GM12878 (cell line): ENCODE measurements around the gene NPC1. TPM values are rescaled to one million over a fixed set of nuclear protein-coding genes. Genes with fewer than 3 reads are reported as not detected.

Experiments
- polyA plus RNA-seq, 11 experiments: library from polyadenylated mRNA; depleted of rRNA in 4 of 11; unstranded in 6 of 11; stranded (reverse) in 5 of 11; fragments of >200 nt; fragmentation: Nextera tagmentation in 4 of 11; fragmentation: Illumina TruSeq in 1 of 11; extraction: Ambion mirVana in 4 of 11; extraction: Trizol in 1 of 11; gene quantifications; 1 replicate in 1 of 11; 2 replicates in 10 of 11; pipeline versions ENCODE4 v1.2.1 to v1.2.3, GENCODE V29; 2011 to 2016; ENCODE audit warnings: inconsistent platforms in 2 of 11, missing spikeins in 2 of 11, low read depth in 1 of 11
- small RNA-seq: library from RNA; depleted of rRNA; stranded (forward); fragments of <200 nt; gene quantifications from one replicate; pipeline ENCODE3, GENCODE V24; 2014
- total RNA-seq, 4 experiments: library from RNA; depleted of rRNA in 3 of 4; stranded (reverse); fragments of >200 nt in 3 of 4; fragmentation: Illumina TruSeq in 1 of 4; extraction: Trizol in 1 of 4; gene quantifications; 2 replicates each; pipeline versions ENCODE4 v1.2.1 to v1.2.3, GENCODE V29; 2013 to 2021
- TF ChIP-seq, protein P1 (sequence below): fragments of 450-650 bp; conservative IDR thresholded peaks from 2 replicates; pipeline ENCODE4 v1.6.1; 2017; ENCODE audit warnings: mild to moderate bottlenecking, moderate library complexity

NPC1 gene
- total and polyA plus RNA-seq, 10 of the 15 experiments (the other 5 are each of a cell fraction or from before 2014, with no cell fraction given), result 10.1 to 45.2 (median 19.4) TPM

DNA sequence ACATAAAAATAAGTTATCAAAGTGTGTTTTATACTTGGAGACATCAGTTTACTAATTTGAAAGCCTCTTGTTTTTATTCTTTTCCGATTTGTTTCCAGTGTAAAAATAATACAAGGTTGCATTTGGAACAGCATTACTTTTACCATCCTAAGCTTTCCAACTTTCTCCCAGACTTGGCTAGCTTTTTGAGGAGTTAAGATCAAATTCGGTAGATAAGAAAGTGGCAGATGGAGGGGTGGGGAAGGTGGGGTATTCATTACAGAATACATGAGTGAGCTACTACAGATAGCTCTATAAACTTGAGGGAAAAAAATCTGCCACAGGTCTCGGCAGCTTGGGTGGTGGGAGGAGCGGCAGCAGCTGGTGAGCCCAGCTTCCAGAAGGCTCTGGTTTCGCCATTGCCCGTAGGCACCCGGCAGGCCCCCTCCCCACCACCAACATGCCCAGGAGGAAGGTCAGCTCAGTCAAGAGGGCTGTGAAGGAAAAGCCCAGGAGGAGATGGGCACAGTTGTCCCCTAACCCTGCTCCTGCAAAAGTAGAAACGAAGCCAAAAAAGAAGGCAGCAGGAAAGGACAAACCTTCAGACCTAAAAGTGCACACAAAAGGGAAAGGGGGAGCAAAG lies 101.6 kb downstream of the NPC1 start (continued):
- TF ChIP-seq, protein P1, sequence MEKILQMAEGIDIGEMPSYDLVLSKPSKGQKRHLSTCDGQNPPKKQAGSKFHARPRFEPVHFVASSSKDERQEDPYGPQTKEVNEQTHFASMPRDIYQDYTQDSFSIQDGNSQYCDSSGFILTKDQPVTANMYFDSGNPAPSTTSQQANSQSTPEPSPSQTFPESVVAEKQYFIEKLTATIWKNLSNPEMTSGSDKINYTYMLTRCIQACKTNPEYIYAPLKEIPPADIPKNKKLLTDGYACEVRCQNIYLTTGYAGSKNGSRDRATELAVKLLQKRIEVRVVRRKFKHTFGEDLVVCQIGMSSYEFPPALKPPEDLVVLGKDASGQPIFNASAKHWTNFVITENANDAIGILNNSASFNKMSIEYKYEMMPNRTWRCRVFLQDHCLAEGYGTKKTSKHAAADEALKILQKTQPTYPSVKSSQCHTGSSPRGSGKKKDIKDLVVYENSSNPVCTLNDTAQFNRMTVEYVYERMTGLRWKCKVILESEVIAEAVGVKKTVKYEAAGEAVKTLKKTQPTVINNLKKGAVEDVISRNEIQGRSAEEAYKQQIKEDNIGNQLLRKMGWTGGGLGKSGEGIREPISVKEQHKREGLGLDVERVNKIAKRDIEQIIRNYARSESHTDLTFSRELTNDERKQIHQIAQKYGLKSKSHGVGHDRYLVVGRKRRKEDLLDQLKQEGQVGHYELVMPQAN, result no peak

Small RNA genes within 50 kb of the gene (small RNA-seq; reads per million reads assigned to genes)
- gene AC026634.1 (not detected), gene RF00019 (not detected)

Other genes with a start within 250 kb of the NPC1 start
- gene RIOK3, start 133.2 kb downstream of the NPC1 start, total RNA-seq (2014; rRNA removed), result 48.2 and 49.1 TPM in 2 replicates
- gene RIOK3, start 133.2 kb downstream of the NPC1 start, total RNA-seq (2014; rRNA removed; fragmentation: Illumina TruSeq; extraction: Trizol), result 68.8 and 72.4 TPM in 2 replicates
- gene RIOK3, start 133.2 kb downstream of the NPC1 start, total RNA-seq (2021), result 44.1 and 45.6 TPM in 2 replicates
- 87.5 and 132 TPM in 2 replicates for gene RIOK3, start 133.2 kb downstream of the NPC1 start, polyA plus RNA-seq (2011; rRNA removed)
- gene RIOK3, start 133.2 kb downstream of the NPC1 start, polyA plus RNA-seq (2014; fragmentation: Illumina TruSeq; extraction: Trizol), result 59.5 and 68.1 TPM in 2 replicates
- gene RIOK3, start 133.2 kb downstream of the NPC1 start, polyA plus RNA-seq (2014; fragmentation: Nextera tagmentation; extraction: Ambion mirVana), result 10 to 100 TPM; 18.0 to 28.1 TPM
- 36.4 and 41.5 TPM in 2 replicates for gene RIOK3, start 133.2 kb downstream of the NPC1 start, polyA plus RNA-seq (2014; rRNA removed)
- 10 to 100 TPM; 68.9 to 70.8 TPM for gene RIOK3, start 133.2 kb downstream of the NPC1 start, polyA plus RNA-seq (2016; fragmentation: Nextera tagmentation; extraction: Ambion mirVana)
- 47.4 and 51.9 TPM in 2 replicates for gene RMC1, start 83.0 kb downstream of the NPC1 start, total RNA-seq (2014; rRNA removed)
- 38.3 and 40.3 TPM in 2 replicates for gene RMC1, start 83.0 kb downstream of the NPC1 start, total RNA-seq (2014; rRNA removed; fragmentation: Illumina TruSeq; extraction: Trizol)
- 41.9 TPM in 2 replicates for gene RMC1, start 83.0 kb downstream of the NPC1 start, total RNA-seq (2021)
- gene RMC1, start 83.0 kb downstream of the NPC1 start, polyA plus RNA-seq (2011; rRNA removed), result 49.3 and 51.4 TPM in 2 replicates
- gene RMC1, start 83.0 kb downstream of the NPC1 start, polyA plus RNA-seq (2014; fragmentation: Illumina TruSeq; extraction: Trizol), result 42.2 and 49.6 TPM in 2 replicates
- 10 to 100 TPM in 1 of 2 experiments, 1 to 10 TPM in 1; 8.4 to 25.7 TPM for gene RMC1, start 83.0 kb downstream of the NPC1 start, polyA plus RNA-seq (2014; fragmentation: Nextera tagmentation; extraction: Ambion mirVana)
- 41.9 and 42.9 TPM in 2 replicates for gene RMC1, start 83.0 kb downstream of the NPC1 start, polyA plus RNA-seq (2014; rRNA removed)
- 10 to 100 TPM; 54.2 to 57.6 TPM for gene RMC1, start 83.0 kb downstream of the NPC1 start, polyA plus RNA-seq (2016; fragmentation: Nextera tagmentation; extraction: Ambion mirVana)
- gene ANKRD29, start 76.4 kb upstream of the NPC1 start, total RNA-seq (2014; rRNA removed), result 0.98 and 1.3 TPM in 2 replicates
- 1.6 TPM in 2 replicates for gene ANKRD29, start 76.4 kb upstream of the NPC1 start, total RNA-seq (2014; rRNA removed; fragmentation: Illumina TruSeq; extraction: Trizol)
- 1.4 and 1.7 TPM in 2 replicates for gene ANKRD29, start 76.4 kb upstream of the NPC1 start, total RNA-seq (2021)
- gene ANKRD29, start 76.4 kb upstream of the NPC1 start, polyA plus RNA-seq (2011; rRNA removed), result 9.2 and 15.1 TPM in 2 replicates
- 2.4 and 3.5 TPM in 2 replicates for gene ANKRD29, start 76.4 kb upstream of the NPC1 start, polyA plus RNA-seq (2014; fragmentation: Illumina TruSeq; extraction: Trizol)
- gene ANKRD29, start 76.4 kb upstream of the NPC1 start, polyA plus RNA-seq (2014; fragmentation: Nextera tagmentation; extraction: Ambion mirVana), result under 1 TPM; 0.53 to 0.62 TPM
- 1.2 and 2.5 TPM in 2 replicates for gene ANKRD29, start 76.4 kb upstream of the NPC1 start, polyA plus RNA-seq (2014; rRNA removed)
- 1 to 10 TPM; 1.6 TPM for gene ANKRD29, start 76.4 kb upstream of the NPC1 start, polyA plus RNA-seq (2016; fragmentation: Nextera tagmentation; extraction: Ambion mirVana)
- gene LAMA3, start 102.9 kb upstream of the NPC1 start, total RNA-seq (2014; rRNA removed), result 2.0 and 2.9 TPM in 2 replicates
- gene LAMA3, start 102.9 kb upstream of the NPC1 start, total RNA-seq (2014; rRNA removed; fragmentation: Illumina TruSeq; extraction: Trizol), result 5.4 and 6.5 TPM in 2 replicates
- gene LAMA3, start 102.9 kb upstream of the NPC1 start, total RNA-seq (2021), result 4.5 and 5.7 TPM in 2 replicates
- gene LAMA3, start 102.9 kb upstream of the NPC1 start, polyA plus RNA-seq (2011; rRNA removed), result 0.37 and 0.50 TPM in 2 replicates
- gene LAMA3, start 102.9 kb upstream of the NPC1 start, polyA plus RNA-seq (2014; fragmentation: Illumina TruSeq; extraction: Trizol), result 5.8 and 11.7 TPM in 2 replicates
- 1 to 10 TPM; 4.4 to 5.1 TPM for gene LAMA3, start 102.9 kb upstream of the NPC1 start, polyA plus RNA-seq (2014; fragmentation: Nextera tagmentation; extraction: Ambion mirVana)
- gene LAMA3, start 102.9 kb upstream of the NPC1 start, polyA plus RNA-seq (2014; rRNA removed), result 2.2 and 3.3 TPM in 2 replicates
- 1 to 10 TPM; 6.2 to 6.3 TPM for gene LAMA3, start 102.9 kb upstream of the NPC1 start, polyA plus RNA-seq (2016; fragmentation: Nextera tagmentation; extraction: Ambion mirVana)